WTC11 (cell line): ENCODE data around the gene LYZ.

ENCODE experiments used
- CREM ChIP-seq: sonication (generic); formaldehyde crosslinking; IDR thresholded peaks from 2 replicates; pipeline ENCODE4 v1.8.1; 2022; ENCODE audit warnings: mild to moderate bottlenecking, missing genetic modification reagents, moderate library complexity
- CTCF ChIP-seq: fragments of 200-600 bp; IDR thresholded peaks from 2 replicates; pipeline ENCODE4 v1.8.0; 2022; ENCODE audit warnings: antibody characterized with exemption
- E2F4 ChIP-seq: sonication (generic); formaldehyde crosslinking; IDR thresholded peaks from 2 replicates; pipeline ENCODE4 v1.8.1; 2022; ENCODE audit warnings: low read depth, mild to moderate bottlenecking, moderate library complexity, missing genetic modification reagents, borderline replicate concordance
- JUN ChIP-seq: sonication (generic); formaldehyde crosslinking; IDR thresholded peaks from 2 replicates; pipeline ENCODE4 v1.8.0; 2023; ENCODE audit warnings: mild to moderate bottlenecking, missing genetic modification reagents
- NFYB ChIP-seq: sonication (generic); formaldehyde crosslinking; conservative IDR thresholded peaks from 2 replicates; pipeline ENCODE4 v1.8.0; 2022; ENCODE audit warnings: low read depth, missing genetic modification reagents
- PREB ChIP-seq: sonication (generic); formaldehyde crosslinking; IDR thresholded peaks from 2 replicates; pipeline ENCODE4 v1.8.1; 2022; ENCODE audit warnings: mild to moderate bottlenecking, missing genetic modification reagents, moderate library complexity, borderline replicate concordance
- SMAD3 ChIP-seq: sonication (generic); formaldehyde crosslinking; IDR thresholded peaks from 2 replicates; pipeline ENCODE4 v1.8.0; 2022; ENCODE audit warnings: missing genetic modification reagents, mild to moderate bottlenecking, borderline replicate concordance
- SP1 ChIP-seq: sonication (generic); formaldehyde crosslinking; conservative IDR thresholded peaks from 2 replicates; pipeline ENCODE4 v1.8.1; 2022; ENCODE audit warnings: missing genetic modification reagents
- TCF7 ChIP-seq: sonication (generic); formaldehyde crosslinking; IDR thresholded peaks from 2 replicates; pipeline ENCODE4 v1.8.0; 2022; ENCODE audit warnings: mild to moderate bottlenecking, low read depth, missing genetic modification reagents, moderate library complexity
- USF2 ChIP-seq: sonication (generic); formaldehyde crosslinking; IDR thresholded peaks from 2 replicates; pipeline ENCODE4 v1.8.1; 2023; ENCODE audit warnings: mild to moderate bottlenecking, missing genetic modification reagents, moderate library complexity
- ZNF263 ChIP-seq: sonication (generic); formaldehyde crosslinking; IDR thresholded peaks from 2 replicates; pipeline ENCODE4 v1.8.1; 2022; ENCODE audit warnings: low read depth, mild to moderate bottlenecking, moderate library complexity, missing genetic modification reagents
- ZNF317 ChIP-seq: sonication (generic); formaldehyde crosslinking; IDR thresholded peaks from 2 replicates; pipeline ENCODE4 v1.8.1; 2023; ENCODE audit warnings: low read depth, mild to moderate bottlenecking, moderate library complexity, missing genetic modification reagents, borderline replicate concordance

GRCh38 chr12:69386921-69387320 is 38.7 kb downstream of the LYZ start:
- TF ChIP-seq TCF7 (CRISPR knock-in tag) (no peak), NFYB (CRISPR knock-in tag) (no peak), CTCF (no peak), SP1 (CRISPR knock-in tag) (no peak), SMAD3 (no peak), JUN (CRISPR knock-in tag) (no peak), PREB (CRISPR knock-in tag) (no peak), CREM (CRISPR knock-in tag) (no peak), ZNF263 (CRISPR knock-in tag) (no peak), USF2 (no peak), ZNF317 (CRISPR knock-in tag) (no peak), E2F4 (CRISPR knock-in tag) (no peak)
